ENCODE data around the gene DNHD1. TPM values are rescaled to one million over a fixed set of nuclear protein-coding genes. Genes with fewer than 3 reads are reported as not detected.

DNHD1 gene
- total RNA-seq, 1 experiment from 2014 or later: 11.5 TPM

DNA sequence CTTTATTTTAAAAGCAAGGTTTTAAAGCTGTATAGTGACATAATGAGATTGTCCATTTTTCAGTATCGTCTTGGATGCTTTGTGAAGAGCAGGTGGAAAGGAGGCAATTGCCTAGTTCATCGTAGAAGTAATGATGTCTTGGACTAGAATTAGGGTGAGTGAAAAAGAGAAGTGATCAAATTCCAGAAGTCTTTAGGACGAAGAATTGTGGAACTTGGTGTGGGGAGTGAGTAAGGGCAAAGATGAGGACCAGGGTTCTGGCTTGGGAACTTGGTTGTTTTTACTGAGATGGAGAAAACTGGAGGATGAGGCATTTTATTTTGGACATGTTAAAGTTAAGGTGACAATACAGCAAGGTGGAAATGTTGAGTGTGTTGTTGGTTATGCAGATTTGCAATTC, 107.7 kb downstream of the DNHD1 start (continued):
- TF ChIP-seq, protein P1, sequence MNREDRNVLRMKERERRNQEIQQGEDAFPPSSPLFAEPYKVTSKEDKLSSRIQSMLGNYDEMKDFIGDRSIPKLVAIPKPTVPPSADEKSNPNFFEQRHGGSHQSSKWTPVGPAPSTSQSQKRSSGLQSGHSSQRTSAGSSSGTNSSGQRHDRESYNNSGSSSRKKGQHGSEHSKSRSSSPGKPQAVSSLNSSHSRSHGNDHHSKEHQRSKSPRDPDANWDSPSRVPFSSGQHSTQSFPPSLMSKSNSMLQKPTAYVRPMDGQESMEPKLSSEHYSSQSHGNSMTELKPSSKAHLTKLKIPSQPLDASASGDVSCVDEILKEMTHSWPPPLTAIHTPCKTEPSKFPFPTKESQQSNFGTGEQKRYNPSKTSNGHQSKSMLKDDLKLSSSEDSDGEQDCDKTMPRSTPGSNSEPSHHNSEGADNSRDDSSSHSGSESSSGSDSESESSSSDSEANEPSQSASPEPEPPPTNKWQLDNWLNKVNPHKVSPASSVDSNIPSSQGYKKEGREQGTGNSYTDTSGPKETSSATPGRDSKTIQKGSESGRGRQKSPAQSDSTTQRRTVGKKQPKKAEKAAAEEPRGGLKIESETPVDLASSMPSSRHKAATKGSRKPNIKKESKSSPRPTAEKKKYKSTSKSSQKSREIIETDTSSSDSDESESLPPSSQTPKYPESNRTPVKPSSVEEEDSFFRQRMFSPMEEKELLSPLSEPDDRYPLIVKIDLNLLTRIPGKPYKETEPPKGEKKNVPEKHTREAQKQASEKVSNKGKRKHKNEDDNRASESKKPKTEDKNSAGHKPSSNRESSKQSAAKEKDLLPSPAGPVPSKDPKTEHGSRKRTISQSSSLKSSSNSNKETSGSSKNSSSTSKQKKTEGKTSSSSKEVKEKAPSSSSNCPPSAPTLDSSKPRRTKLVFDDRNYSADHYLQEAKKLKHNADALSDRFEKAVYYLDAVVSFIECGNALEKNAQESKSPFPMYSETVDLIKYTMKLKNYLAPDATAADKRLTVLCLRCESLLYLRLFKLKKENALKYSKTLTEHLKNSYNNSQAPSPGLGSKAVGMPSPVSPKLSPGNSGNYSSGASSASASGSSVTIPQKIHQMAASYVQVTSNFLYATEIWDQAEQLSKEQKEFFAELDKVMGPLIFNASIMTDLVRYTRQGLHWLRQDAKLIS (CRISPR knock-in tag; IDR thresholded peaks at IDR 0.05; ENCODE audit: borderline replicate concordance): no peak
- TF ChIP-seq, protein P2, sequence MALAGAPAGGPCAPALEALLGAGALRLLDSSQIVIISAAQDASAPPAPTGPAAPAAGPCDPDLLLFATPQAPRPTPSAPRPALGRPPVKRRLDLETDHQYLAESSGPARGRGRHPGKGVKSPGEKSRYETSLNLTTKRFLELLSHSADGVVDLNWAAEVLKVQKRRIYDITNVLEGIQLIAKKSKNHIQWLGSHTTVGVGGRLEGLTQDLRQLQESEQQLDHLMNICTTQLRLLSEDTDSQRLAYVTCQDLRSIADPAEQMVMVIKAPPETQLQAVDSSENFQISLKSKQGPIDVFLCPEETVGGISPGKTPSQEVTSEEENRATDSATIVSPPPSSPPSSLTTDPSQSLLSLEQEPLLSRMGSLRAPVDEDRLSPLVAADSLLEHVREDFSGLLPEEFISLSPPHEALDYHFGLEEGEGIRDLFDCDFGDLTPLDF (CRISPR knock-in tag; IDR thresholded peaks at IDR 0.05): no peak
- no peak for TF ChIP-seq TP53 (CRISPR knock-in tag; IDR thresholded peaks at IDR 0.05)
- no peak for TF ChIP-seq GTF2I (CRISPR knock-in tag; conservative IDR thresholded peaks at IDR 0.05)

DNA sequence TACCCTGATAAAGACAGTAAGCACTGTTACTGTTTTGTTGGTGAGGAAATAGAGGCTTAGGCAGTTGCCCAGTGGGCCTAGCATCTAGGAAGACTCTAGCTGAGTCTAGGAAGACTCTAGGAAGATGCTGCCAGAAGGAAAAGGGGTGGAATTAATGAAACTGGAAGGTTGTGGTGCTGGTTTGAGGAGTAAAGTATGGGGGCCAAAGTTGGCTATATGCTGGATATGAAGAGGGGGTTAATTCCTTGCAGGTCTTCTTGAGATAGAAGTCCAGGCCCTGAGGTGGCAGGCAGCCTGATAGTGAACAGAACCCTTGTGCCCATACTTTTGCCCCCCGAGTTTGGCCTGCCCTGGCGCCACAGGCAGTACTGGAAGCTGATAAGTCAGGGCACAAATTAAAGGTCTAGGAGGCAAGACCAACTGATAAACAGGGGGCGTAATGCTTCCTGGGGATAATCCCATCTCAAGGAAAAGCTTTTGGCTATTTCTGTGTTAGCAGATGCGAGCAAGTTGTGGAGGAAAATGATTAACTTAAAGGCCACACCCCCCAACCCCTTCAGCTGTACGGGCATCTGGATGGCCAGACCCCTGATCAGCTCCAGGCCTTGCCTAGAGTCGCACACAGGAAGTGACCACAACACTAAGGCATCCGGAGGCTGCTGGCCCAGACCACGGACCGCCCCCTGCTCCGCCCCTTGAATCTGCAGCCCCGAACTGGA, 109.5 kb downstream of the DNHD1 start:
- peak; percentile 81 for ATAC-seq
- Mint-ChIP-seq H3K4me3 (peak overlapping the region; percentile 28; the same call in 1 of the 2 replicates), H3K9me3 (no peaks in the 10 kb centered on the region), H3K27me3 (ENCODE audit: low read depth) (no peaks in the 10 kb centered on the region), H3K27ac (peak overlapping the region; percentile 97), H3K4me1 (peaks cover 20% of the 10 kb centered on the region), H3K36me3 (peaks cover 36% of the 10 kb centered on the region)
- TF ChIP-seq, protein P1 (CRISPR knock-in tag; IDR thresholded peaks at IDR 0.05; ENCODE audit: borderline replicate concordance): no peak
- TF ChIP-seq, protein P3, sequence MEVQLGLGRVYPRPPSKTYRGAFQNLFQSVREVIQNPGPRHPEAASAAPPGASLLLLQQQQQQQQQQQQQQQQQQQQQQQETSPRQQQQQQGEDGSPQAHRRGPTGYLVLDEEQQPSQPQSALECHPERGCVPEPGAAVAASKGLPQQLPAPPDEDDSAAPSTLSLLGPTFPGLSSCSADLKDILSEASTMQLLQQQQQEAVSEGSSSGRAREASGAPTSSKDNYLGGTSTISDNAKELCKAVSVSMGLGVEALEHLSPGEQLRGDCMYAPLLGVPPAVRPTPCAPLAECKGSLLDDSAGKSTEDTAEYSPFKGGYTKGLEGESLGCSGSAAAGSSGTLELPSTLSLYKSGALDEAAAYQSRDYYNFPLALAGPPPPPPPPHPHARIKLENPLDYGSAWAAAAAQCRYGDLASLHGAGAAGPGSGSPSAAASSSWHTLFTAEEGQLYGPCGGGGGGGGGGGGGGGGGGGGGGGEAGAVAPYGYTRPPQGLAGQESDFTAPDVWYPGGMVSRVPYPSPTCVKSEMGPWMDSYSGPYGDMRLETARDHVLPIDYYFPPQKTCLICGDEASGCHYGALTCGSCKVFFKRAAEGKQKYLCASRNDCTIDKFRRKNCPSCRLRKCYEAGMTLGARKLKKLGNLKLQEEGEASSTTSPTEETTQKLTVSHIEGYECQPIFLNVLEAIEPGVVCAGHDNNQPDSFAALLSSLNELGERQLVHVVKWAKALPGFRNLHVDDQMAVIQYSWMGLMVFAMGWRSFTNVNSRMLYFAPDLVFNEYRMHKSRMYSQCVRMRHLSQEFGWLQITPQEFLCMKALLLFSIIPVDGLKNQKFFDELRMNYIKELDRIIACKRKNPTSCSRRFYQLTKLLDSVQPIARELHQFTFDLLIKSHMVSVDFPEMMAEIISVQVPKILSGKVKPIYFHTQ (CRISPR knock-in tag; IDR thresholded peaks at IDR 0.05): peak; percentile 64; the same call in 1 of the 2 replicates
- TF ChIP-seq, protein P4, sequence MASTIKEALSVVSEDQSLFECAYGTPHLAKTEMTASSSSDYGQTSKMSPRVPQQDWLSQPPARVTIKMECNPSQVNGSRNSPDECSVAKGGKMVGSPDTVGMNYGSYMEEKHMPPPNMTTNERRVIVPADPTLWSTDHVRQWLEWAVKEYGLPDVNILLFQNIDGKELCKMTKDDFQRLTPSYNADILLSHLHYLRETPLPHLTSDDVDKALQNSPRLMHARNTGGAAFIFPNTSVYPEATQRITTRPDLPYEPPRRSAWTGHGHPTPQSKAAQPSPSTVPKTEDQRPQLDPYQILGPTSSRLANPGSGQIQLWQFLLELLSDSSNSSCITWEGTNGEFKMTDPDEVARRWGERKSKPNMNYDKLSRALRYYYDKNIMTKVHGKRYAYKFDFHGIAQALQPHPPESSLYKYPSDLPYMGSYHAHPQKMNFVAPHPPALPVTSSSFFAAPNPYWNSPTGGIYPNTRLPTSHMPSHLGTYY (CRISPR knock-in tag; IDR thresholded peaks at IDR 0.05): 0 out of 2 replicates have a peak, but pooled peaks have one; percentile 18
- 0 out of 2 replicates have a peak, but pooled peaks have one; percentile 33 for TF ChIP-seq SP1 (CRISPR knock-in tag; conservative IDR thresholded peaks at IDR 0.05)
- DNase-seq (ENCODE audit: low spot score): peak; percentile 92
- POLR2A ChIA-PET: interaction anchor here (0.6 to 2.9 kb wide), 6 partner anchors 12 to 77 kb away, joined by 3 to 11 read pairs (median 4); partner anchors contain the start of genes MRPL17 and TPP1
- CTCF ChIA-PET: interaction anchor here (0.7 to 1.7 kb wide), 10 partner anchors 12 to 243 kb away, joined by 3 to 10 read pairs (median 4); partner anchors contain the start of genes MRPL17 and TPP1
